GM12878 (cell line): ENCODE results near the gene DNAH1. TPM values are rescaled to one million over a fixed set of nuclear protein-coding genes. Genes with fewer than 3 reads are reported as not detected.

Experiments
- BMI1 ChIP-seq: fragments of 450-650 bp; IDR thresholded peaks from 2 replicates; pipeline ENCODE4 v1.6.1; 2016; ENCODE audit warnings: mild to moderate bottlenecking, moderate library complexity, borderline replicate concordance
- CBX3 ChIP-seq: fragments of 200-600 bp; sonication (generic); IDR thresholded peaks from 2 replicates; pipeline ENCODE4 v1.6.1; 2016; ENCODE audit warnings: low read depth, borderline replicate concordance
- CHD4 ChIP-seq: fragments of 200-600 bp; sonication (generic); IDR thresholded peaks from 2 replicates; pipeline ENCODE4 v1.6.1; 2016; ENCODE audit warnings: mild to moderate bottlenecking
- CREM ChIP-seq: IDR thresholded peaks from 2 replicates; pipeline ENCODE4 v1.6.1; 2014; ENCODE audit warnings: antibody characterized with exemption, low read depth
- ESRRA ChIP-seq: IDR thresholded peaks from 2 replicates; pipeline ENCODE4 v1.6.1; 2012; ENCODE audit warnings: mild to moderate bottlenecking, low read length, improper control_type of control experiment
- ETV6 ChIP-seq, 2 experiments: fragments of 450-650 bp in 1 of 2; IDR thresholded peaks in 1 of 2; conservative IDR thresholded peaks in 1 of 2; 2 replicates each; pipeline ENCODE4 v1.6.1; 2014; ENCODE audit warnings: antibody characterized with exemption in 1 of 2, borderline replicate concordance in 1 of 2, low read depth in 1 of 2, mild to moderate bottlenecking in 1 of 2, moderate library complexity in 1 of 2
- FOS ChIP-seq: IDR thresholded peaks from 3 replicates; pipeline ENCODE4 v1.6.1; 2011; ENCODE audit warnings: borderline replicate concordance; ENCODE audit not compliant: insufficient read length; ENCODE audit errors: extremely low read depth
- HDAC6 ChIP-seq: fragments of 200-600 bp; sonication (generic); IDR thresholded peaks from one replicate; pipeline ENCODE4 v1.8.0; 2017; ENCODE audit warnings: antibody characterized with exemption; ENCODE audit not compliant: unreplicated experiment
- MEF2B ChIP-seq: fragments of 450-650 bp; IDR thresholded peaks from 2 replicates; pipeline ENCODE4 v1.6.1; 2018; ENCODE audit warnings: mild to moderate bottlenecking, moderate library complexity; ENCODE audit not compliant: partially characterized antibody, poor library complexity, severe bottlenecking
- NFIC ChIP-seq: IDR thresholded peaks from 2 replicates; pipeline ENCODE4 v1.6.1; 2012; ENCODE audit warnings: low read depth, mild to moderate bottlenecking, inconsistent platforms, low read length, moderate library complexity
- NFXL1 ChIP-seq: fragments of 450-650 bp; IDR thresholded peaks from 2 replicates; pipeline ENCODE4 v1.6.1; 2017; ENCODE audit warnings: antibody characterized with exemption, mild to moderate bottlenecking, borderline replicate concordance
- NR2C2 ChIP-seq: IDR thresholded peaks from 2 replicates; pipeline ENCODE4 v1.6.1; 2011; ENCODE audit warnings: borderline replicate concordance, low read depth; ENCODE audit not compliant: control insufficient read depth, insufficient read length
- NRF1 ChIP-seq: conservative IDR thresholded peaks from 2 replicates; pipeline ENCODE4 v1.6.1; 2011; ENCODE audit warnings: mild to moderate bottlenecking, low read depth, low read length, improper control_type of control experiment
- SPI1 ChIP-seq: IDR thresholded peaks from 2 replicates; pipeline ENCODE4 v1.6.1; 2011; ENCODE audit warnings: low read depth, mild to moderate bottlenecking, low read length, moderate library complexity, borderline replicate concordance; ENCODE audit not compliant: insufficient read depth
- TAF1 ChIP-seq: IDR thresholded peaks from 2 replicates; pipeline ENCODE4 v1.6.1; 2011; ENCODE audit warnings: mild to moderate bottlenecking, low read depth, low read length, borderline replicate concordance
- WRNIP1 ChIP-seq: IDR thresholded peaks from 2 replicates; pipeline ENCODE4 v1.6.1; 2011; ENCODE audit warnings: low read depth, low read length, improper control_type of control experiment, borderline replicate concordance
- ZSCAN29 ChIP-seq: fragments of 450-650 bp; IDR thresholded peaks from 2 replicates; pipeline ENCODE4 v1.6.1; 2017; ENCODE audit warnings: mild to moderate bottlenecking, moderate library complexity
- polyA plus RNA-seq, 11 experiments: library from polyadenylated mRNA; depleted of rRNA in 4 of 11; unstranded in 6 of 11; stranded (reverse) in 5 of 11; fragments of >200 nt; fragmentation: Nextera tagmentation in 4 of 11; fragmentation: Illumina TruSeq in 1 of 11; extraction: Ambion mirVana in 4 of 11; extraction: Trizol in 1 of 11; gene quantifications; 1 replicate in 1 of 11; 2 replicates in 10 of 11; pipeline versions ENCODE4 v1.2.1 to v1.2.3, GENCODE V29; 2011 to 2016; ENCODE audit warnings: inconsistent platforms in 2 of 11, missing spikeins in 2 of 11, low read depth in 1 of 11
- total RNA-seq, 4 experiments: library from RNA; depleted of rRNA in 3 of 4; stranded (reverse); fragments of >200 nt in 3 of 4; fragmentation: Illumina TruSeq in 1 of 4; extraction: Trizol in 1 of 4; gene quantifications; 2 replicates each; pipeline versions ENCODE4 v1.2.1 to v1.2.3, GENCODE V29; 2013 to 2021
- TF ChIP-seq, protein P1 (sequence below): fragments of 450-650 bp; formaldehyde crosslinking; IDR thresholded peaks from 2 replicates; pipeline ENCODE4 v1.4.0; 2020; ENCODE audit warnings: mild to moderate bottlenecking, moderate library complexity
- TF ChIP-seq, protein P2 (sequence below): fragments of 450-650 bp; IDR thresholded peaks from 2 replicates; pipeline ENCODE4 v1.6.1; 2017; ENCODE audit warnings: mild to moderate bottlenecking
- TF ChIP-seq, protein P3 (sequence below): IDR thresholded peaks from 2 replicates; pipeline ENCODE4 v1.6.1; 2011; ENCODE audit warnings: low read depth, low read length, improper control_type of control experiment, borderline replicate concordance
- TF ChIP-seq, protein P4 (sequence below): IDR thresholded peaks from 2 replicates; pipeline ENCODE4 v1.6.1; 2012; ENCODE audit warnings: mild to moderate bottlenecking, low read depth, low read length

Gene DNAH1
- total and polyA plus RNA-seq, 10 of the 15 experiments (the other 5 are each of a cell fraction or from before 2014, with no cell fraction given): 0.31 to 5.8 (median 2.7) TPM

DNA sequence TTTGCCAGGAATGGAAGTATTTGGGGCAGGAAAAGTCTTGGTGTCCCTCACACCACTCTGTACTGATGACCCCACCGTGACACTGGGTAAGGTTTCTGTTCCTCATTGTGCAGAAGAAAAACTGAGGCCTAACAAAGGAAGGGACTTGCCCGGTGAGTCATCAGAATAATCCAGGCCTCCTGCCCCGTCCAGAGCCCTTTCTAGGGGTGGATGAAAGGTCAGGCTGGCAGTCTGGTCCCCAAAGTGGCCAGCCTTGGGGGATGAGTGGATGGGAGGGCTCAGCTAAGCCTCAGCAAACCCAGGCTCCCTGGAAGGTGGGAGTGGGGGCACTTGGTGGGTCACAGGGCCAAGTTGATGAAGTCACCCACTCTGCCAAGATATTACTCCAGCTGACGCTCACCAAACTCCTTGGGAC is 2.3 kb upstream of the DNAH1 start (continued):
- TF ChIP-seq ESRRA (peak; percentile 48; the same call in 1 of the 2 replicates), NFXL1 (no peak), NFIC (peak; percentile 92; the same call in 1 of the 2 replicates), CHD4 (no peak), ZSCAN29 (no peak), WRNIP1 (no peak), FOS (no peak), MEF2B (peak; percentile 59), NRF1 (no peak), TAF1 (no peak; the same call in 1 of the 2 replicates), ETV6 (conservative IDR thresholded peaks at IDR 0.05 in 1 of 2, IDR thresholded peaks at IDR 0.05 in 1 of 2; ENCODE audit: borderline replicate concordance in 1 of 2, low read depth in 1 of 2) (peak in 1 of 2 experiments; percentile 56; a peak in 1 of 4 replicates), BMI1 (peak; percentile 75; the same call in 1 of the 2 replicates), HDAC6 (no peak), CREM (peak; percentile 93), SPI1 (peak; percentile 99), CBX3 (no peak), NR2C2 (no peak)
- TF ChIP-seq, protein P1, sequence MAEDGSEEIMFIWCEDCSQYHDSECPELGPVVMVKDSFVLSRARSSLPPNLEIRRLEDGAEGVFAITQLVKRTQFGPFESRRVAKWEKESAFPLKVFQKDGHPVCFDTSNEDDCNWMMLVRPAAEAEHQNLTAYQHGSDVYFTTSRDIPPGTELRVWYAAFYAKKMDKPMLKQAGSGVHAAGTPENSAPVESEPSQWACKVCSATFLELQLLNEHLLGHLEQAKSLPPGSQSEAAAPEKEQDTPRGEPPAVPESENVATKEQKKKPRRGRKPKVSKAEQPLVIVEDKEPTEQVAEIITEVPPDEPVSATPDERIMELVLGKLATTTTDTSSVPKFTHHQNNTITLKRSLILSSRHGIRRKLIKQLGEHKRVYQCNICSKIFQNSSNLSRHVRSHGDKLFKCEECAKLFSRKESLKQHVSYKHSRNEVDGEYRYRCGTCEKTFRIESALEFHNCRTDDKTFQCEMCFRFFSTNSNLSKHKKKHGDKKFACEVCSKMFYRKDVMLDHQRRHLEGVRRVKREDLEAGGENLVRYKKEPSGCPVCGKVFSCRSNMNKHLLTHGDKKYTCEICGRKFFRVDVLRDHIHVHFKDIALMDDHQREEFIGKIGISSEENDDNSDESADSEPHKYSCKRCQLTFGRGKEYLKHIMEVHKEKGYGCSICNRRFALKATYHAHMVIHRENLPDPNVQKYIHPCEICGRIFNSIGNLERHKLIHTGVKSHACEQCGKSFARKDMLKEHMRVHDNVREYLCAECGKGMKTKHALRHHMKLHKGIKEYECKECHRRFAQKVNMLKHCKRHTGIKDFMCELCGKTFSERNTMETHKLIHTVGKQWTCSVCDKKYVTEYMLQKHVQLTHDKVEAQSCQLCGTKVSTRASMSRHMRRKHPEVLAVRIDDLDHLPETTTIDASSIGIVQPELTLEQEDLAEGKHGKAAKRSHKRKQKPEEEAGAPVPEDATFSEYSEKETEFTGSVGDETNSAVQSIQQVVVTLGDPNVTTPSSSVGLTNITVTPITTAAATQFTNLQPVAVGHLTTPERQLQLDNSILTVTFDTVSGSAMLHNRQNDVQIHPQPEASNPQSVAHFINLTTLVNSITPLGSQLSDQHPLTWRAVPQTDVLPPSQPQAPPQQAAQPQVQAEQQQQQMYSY (CRISPR knock-in tag): no peak
- TF ChIP-seq, protein P2, sequence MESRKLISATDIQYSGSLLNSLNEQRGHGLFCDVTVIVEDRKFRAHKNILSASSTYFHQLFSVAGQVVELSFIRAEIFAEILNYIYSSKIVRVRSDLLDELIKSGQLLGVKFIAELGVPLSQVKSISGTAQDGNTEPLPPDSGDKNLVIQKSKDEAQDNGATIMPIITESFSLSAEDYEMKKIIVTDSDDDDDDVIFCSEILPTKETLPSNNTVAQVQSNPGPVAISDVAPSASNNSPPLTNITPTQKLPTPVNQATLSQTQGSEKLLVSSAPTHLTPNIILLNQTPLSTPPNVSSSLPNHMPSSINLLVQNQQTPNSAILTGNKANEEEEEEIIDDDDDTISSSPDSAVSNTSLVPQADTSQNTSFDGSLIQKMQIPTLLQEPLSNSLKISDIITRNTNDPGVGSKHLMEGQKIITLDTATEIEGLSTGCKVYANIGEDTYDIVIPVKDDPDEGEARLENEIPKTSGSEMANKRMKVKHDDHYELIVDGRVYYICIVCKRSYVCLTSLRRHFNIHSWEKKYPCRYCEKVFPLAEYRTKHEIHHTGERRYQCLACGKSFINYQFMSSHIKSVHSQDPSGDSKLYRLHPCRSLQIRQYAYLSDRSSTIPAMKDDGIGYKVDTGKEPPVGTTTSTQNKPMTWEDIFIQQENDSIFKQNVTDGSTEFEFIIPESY: no peak
- TF ChIP-seq, protein P3, sequence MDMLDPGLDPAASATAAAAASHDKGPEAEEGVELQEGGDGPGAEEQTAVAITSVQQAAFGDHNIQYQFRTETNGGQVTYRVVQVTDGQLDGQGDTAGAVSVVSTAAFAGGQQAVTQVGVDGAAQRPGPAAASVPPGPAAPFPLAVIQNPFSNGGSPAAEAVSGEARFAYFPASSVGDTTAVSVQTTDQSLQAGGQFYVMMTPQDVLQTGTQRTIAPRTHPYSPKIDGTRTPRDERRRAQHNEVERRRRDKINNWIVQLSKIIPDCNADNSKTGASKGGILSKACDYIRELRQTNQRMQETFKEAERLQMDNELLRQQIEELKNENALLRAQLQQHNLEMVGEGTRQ: no peak
- TF ChIP-seq, protein P4, sequence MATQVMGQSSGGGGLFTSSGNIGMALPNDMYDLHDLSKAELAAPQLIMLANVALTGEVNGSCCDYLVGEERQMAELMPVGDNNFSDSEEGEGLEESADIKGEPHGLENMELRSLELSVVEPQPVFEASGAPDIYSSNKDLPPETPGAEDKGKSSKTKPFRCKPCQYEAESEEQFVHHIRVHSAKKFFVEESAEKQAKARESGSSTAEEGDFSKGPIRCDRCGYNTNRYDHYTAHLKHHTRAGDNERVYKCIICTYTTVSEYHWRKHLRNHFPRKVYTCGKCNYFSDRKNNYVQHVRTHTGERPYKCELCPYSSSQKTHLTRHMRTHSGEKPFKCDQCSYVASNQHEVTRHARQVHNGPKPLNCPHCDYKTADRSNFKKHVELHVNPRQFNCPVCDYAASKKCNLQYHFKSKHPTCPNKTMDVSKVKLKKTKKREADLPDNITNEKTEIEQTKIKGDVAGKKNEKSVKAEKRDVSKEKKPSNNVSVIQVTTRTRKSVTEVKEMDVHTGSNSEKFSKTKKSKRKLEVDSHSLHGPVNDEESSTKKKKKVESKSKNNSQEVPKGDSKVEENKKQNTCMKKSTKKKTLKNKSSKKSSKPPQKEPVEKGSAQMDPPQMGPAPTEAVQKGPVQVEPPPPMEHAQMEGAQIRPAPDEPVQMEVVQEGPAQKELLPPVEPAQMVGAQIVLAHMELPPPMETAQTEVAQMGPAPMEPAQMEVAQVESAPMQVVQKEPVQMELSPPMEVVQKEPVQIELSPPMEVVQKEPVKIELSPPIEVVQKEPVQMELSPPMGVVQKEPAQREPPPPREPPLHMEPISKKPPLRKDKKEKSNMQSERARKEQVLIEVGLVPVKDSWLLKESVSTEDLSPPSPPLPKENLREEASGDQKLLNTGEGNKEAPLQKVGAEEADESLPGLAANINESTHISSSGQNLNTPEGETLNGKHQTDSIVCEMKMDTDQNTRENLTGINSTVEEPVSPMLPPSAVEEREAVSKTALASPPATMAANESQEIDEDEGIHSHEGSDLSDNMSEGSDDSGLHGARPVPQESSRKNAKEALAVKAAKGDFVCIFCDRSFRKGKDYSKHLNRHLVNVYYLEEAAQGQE: no peak
